Ovary (tissue), 9 donors: Measurements from ENCODE around the gene CYSRT1. TPM values are rescaled to one million over a fixed set of nuclear protein-coding genes. Genes with fewer than 3 reads are reported as not detected.

ENCODE experiments used
- DNase-seq, 5 donors: peaks; one replicate each; pipeline ENCODE4 v3.0.0-alpha.2; 2019 to 2020
- H3K27ac ChIP-seq, 2 donors: fragments of 200-600 bp; one replicate each; pipeline versions ENCODE4 v1.5.1 to v1.8.0; 2019 to 2022
- H3K27me3 ChIP-seq: fragments of 200-600 bp; one replicate; pipeline ENCODE4 v1.8.0; 2022
- H3K36me3 ChIP-seq: fragments of 200-600 bp; sonication (generic); one replicate; pipeline ENCODE4 v1.5.1; 2019
- H3K4me1 ChIP-seq: one replicate; pipeline ENCODE4 v1.8.1; 2013; ENCODE audit warnings: mild to moderate bottlenecking, moderate library complexity; ENCODE audit not compliant: insufficient read depth
- H3K4me3 ChIP-seq: fragments of 200-600 bp; sonication (generic); one replicate; pipeline ENCODE4 v1.5.1; 2017
- H3K9me3 ChIP-seq, 2 donors: fragments of 200-600 bp in 1 of 2; sonication (generic) in 1 of 2; one replicate each; pipeline versions ENCODE4 v1.5.1 to v1.8.1; 2013 to 2019; ENCODE audit warnings: mild to moderate bottlenecking in 1 of 2, moderate library complexity in 1 of 2
- CTCF ChIP-seq, 3 donors: fragments of 450-650 bp in 2 of 3; fragments of 200-600 bp in 1 of 3; IDR thresholded peaks; one replicate each; pipeline versions ENCODE4 v1.5.1 to v1.8.0; 2016 to 2022; ENCODE audit warnings: antibody characterized with exemption in 3 of 3, mild to moderate bottlenecking in 1 of 3
- EP300 ChIP-seq: sonication (generic); formaldehyde crosslinking; IDR thresholded peaks from one replicate; pipeline ENCODE4 v1.6.1; 2017; ENCODE audit warnings: antibody characterized with exemption
- POLR2A ChIP-seq: fragments of 450-650 bp; IDR thresholded peaks from one replicate; pipeline ENCODE4 v1.6.1; 2017; ENCODE audit warnings: antibody characterized with exemption, mild to moderate bottlenecking, moderate library complexity
- WGBS, 3 donors: extraction: QIAGEN DNeasy Blood & Tissue Kit in 1 of 3; methylation state at CpG; one replicate each; pipeline versions ENCODE4 v1.1.5 to v1.1.7; 2013 to 2017; 5-methylcytosine and 5-hydroxymethylcytosine counted together
- intact Hi-C, 4 donors: fragments of 100-400 bp; cut with DNase I; formaldehyde crosslinking; loops; one replicate each; pipeline versions ENCODE4 v1.11.0 to v1.15.1; 2022 to 2023
- polyA plus RNA-seq, 2 donors: library from polyadenylated mRNA; stranded (reverse); fragments of 200-250 nt in 1 of 2; fragments of 350-450 nt in 1 of 2; fragmentation: Illumina TruSeq in 1 of 2; extraction: RNeasy Lipid Tissue Mini Kit (QIAGEN cat#74804) in 1 of 2; gene quantifications; one replicate each; pipeline ENCODE4 v1.2.3, GENCODE V29; 2013 to 2014
- total RNA-seq, 7 donors: library from RNA; depleted of rRNA in 2 of 7; stranded (reverse); fragments of >200 nt in 2 of 7; fragmentation: NEBNext Ultra II Directional in 3 of 7; extraction: Animal tissue kit (Norgen Biotek cat#: 25700) in 3 of 7; gene quantifications; one replicate each; pipeline versions ENCODE4 v1.1.0 to v1.2.4, GENCODE V29; 2016 to 2023
- donor health status: DM: no; HTN: no; CAD: no; lungs with moderate emphysema.
- donor health status: DM: no; HTN: no; CAD: no.
- donor health status: Bipolar disorder and iron deficiency.
- donor health status: DM: yes; HTN: yes; CAD: no.
- donor health status: DM: no; HTN: no; CAD: no.
- donor health status: DM: yes; HTN: yes; CAD: no.

The CYSRT1 gene
- total and polyA plus RNA-seq, 9 donors: 0.12 to 0.80 (median 0.17) TPM; not detected in 4

- intact Hi-C loops: loop anchor here in 1 of 4 donors (10.0 kb wide), 1 partner anchor 438 kb away; no protein-coding TSS in a partner anchor
- peaks cover 11% of the 10 kb centered on the region for H3K4me1 ChIP-seq
- DNase-seq: peak in 1 of 5 donors; percentile 49
- no peaks in the 10 kb centered on the region for H3K27me3 ChIP-seq
- H3K9me3 ChIP-seq: no peaks in the 10 kb centered on the region
- H3K27ac ChIP-seq: peak within 1 kb of the TSS in 1 of 2 donors; percentile 62
- 3 to 13% (median 5%) methylated on average over 39 to 88 of the region's 88 CpGs for WGBS, 3 donors
- no peaks in the 10 kb centered on the region for H3K36me3 ChIP-seq
- TF ChIP-seq EP300 (no peak), CTCF (IDR thresholded peaks at IDR 0.05) (no peak), POLR2A (no peak)
- H3K4me3 ChIP-seq: peak within 1 kb of the TSS; percentile 47
Observed at GRCh38 chr9:137222190-137223077, 2.5 kb upstream of the CYSRT1 start, which contains the start of gene RNF208. Gene RNF208, minus strand, starts transcription at chr9:137222240. Its CDS starts 1,028 bp downstream, at chr9:137221212.

GRCh38 chr9:137223078-137223970 lies 1.6 kb upstream of the CYSRT1 start:
- peaks cover 6% of the 10 kb centered on the region for H3K4me1 ChIP-seq
- intact Hi-C loops: loop anchor here in 1 of 4 donors (10.0 kb wide), 1 partner anchor 439 kb away; no protein-coding TSS in a partner anchor
- no peaks in the 10 kb centered on the region for H3K9me3 ChIP-seq
- WGBS, 3 donors: 1% methylated on average over 36 to 63 of the region's 63 CpGs
- peak overlapping the region; percentile 50 for H3K4me3 ChIP-seq
- peaks cover 3% of the 10 kb centered on the region for H3K27me3 ChIP-seq
- H3K27ac ChIP-seq: peak overlapping the region in 1 of 2 donors; percentile 62
- no peaks in the 10 kb centered on the region for H3K36me3 ChIP-seq
- peak; percentile 98 for DNase-seq
- peak; percentile 26 for TF ChIP-seq POLR2A
- no peak for TF ChIP-seq CTCF (IDR thresholded peaks at IDR 0.05)
- TF ChIP-seq EP300: no peak

GRCh38 chr9:137225699-137226331 lies 841 bp downstream of the CYSRT1 start:
- no peaks in the 10 kb centered on the region for H3K9me3 ChIP-seq
- no peak for TF ChIP-seq EP300
- no peak for TF ChIP-seq CTCF (IDR thresholded peaks at IDR 0.05)
- TF ChIP-seq POLR2A: no peak
- H3K4me1 ChIP-seq: peaks cover 6% of the 10 kb centered on the region
- H3K4me3 ChIP-seq: no peak overlapping the region
- H3K27me3 ChIP-seq: peaks cover 11% of the 10 kb centered on the region
- H3K27ac ChIP-seq: no peak overlapping the region
- WGBS, 3 donors: 73 to 79% (median 74%) methylated on average over 18 to 21 of the region's 21 CpGs
- intact Hi-C loops: loop anchor here in 3 of 4 donors (5.0 to 10.0 kb wide), 3 partner anchors 99 to 441 kb away; no protein-coding TSS in a partner anchor
- no peaks in the 10 kb centered on the region for H3K36me3 ChIP-seq
- no peak for DNase-seq
